Measurements from ENCODE around the gene PPCDC.

DNA sequence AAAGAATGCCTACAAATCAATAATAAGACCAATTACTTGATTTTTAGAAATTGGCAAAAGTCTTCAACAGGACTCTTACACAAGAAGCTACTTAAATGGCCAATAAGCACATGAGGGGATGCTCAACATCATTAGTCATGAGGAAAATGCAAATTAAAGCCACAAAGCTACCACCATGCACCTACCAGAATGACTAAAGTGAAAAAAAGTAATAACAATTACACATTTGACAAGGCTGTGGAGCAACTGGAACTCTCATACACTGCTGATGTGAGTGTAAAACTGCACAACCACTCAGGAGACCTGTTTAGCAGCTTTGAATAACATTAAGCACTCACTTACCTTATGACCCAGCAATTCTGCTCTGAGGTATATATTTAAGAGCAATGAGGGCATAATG, 68.4 kb downstream of the PPCDC start:
- TF ChIP-seq ESRRA (IDR thresholded peaks at IDR 0.05; ENCODE audit: low read length) (no peak), CTCF (IDR thresholded peaks at IDR 0.05 in 2 of 3, conservative IDR thresholded peaks at IDR 0.05 in 1 of 3; ENCODE audit: control insufficient read depth in 2 of 3, extremely low read depth in 1 of 3, insufficient read depth in 1 of 3, low read depth in 3 of 3, low read length in 3 of 3) (no peak), CEBPZ (IDR thresholded peaks at IDR 0.05; ENCODE audit: low read depth, low read length) (no peak), SREBF2 (IDR thresholded peaks at IDR 0.05; ENCODE audit: low read length) (no peak), EZH2 (IDR thresholded peaks at IDR 0.05; ENCODE audit: borderline replicate concordance, control insufficient read depth, low read depth, low read length) (no peak), YBX1 (IDR thresholded peaks at IDR 0.05) (no peak), POLR2AphosphoS5 (IDR thresholded peaks at IDR 0.05; ENCODE audit: low read length) (no peak), FOS (IDR thresholded peaks at IDR 0.05; ENCODE audit: borderline replicate concordance, extremely low read depth, insufficient read length) (no peak), RFX5 (IDR thresholded peaks at IDR 0.05; ENCODE audit: low read depth, low read length) (no peak), NR2F1 (conservative IDR thresholded peaks at IDR 0.05) (peak; percentile 31; the same call in 1 of the 2 replicates), MYC (IDR thresholded peaks at IDR 0.05; ENCODE audit: insufficient read depth, insufficient read length, insufficient replicate concordance, low read length, severe bottlenecking) (no peak), HCFC1 (IDR thresholded peaks at IDR 0.05; ENCODE audit: low read length) (no peak), HDAC2 (IDR thresholded peaks at IDR 0.05) (no peak)
- TF ChIP-seq, protein P1, sequence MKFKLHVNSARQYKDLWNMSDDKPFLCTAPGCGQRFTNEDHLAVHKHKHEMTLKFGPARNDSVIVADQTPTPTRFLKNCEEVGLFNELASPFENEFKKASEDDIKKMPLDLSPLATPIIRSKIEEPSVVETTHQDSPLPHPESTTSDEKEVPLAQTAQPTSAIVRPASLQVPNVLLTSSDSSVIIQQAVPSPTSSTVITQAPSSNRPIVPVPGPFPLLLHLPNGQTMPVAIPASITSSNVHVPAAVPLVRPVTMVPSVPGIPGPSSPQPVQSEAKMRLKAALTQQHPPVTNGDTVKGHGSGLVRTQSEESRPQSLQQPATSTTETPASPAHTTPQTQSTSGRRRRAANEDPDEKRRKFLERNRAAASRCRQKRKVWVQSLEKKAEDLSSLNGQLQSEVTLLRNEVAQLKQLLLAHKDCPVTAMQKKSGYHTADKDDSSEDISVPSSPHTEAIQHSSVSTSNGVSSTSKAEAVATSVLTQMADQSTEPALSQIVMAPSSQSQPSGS (IDR thresholded peaks at IDR 0.05; ENCODE audit: low read length) = peak; percentile 86

Data from GM12878 (cell line).